OCI-LY7 (cell line): ENCODE measurements around the gene PRRX2. TPM values are rescaled to one million over a fixed set of nuclear protein-coding genes. Genes with fewer than 3 reads are reported as not detected.

Experiments used
- BruUV-seq: library from RNA; stranded (reverse); fragments of 400-500 nt; replicated peaks from 2 replicates; lab custom pipeline; 2021; lab: Mats Ljungman, UMichigan
- CTCF ChIA-PET: fragments of 300-600 bp; sonication (Branson Sonifier 250); formaldehyde crosslinking; loops from one replicate; lab custom pipeline; 2022; ENCODE audit warnings: antibody characterized with exemption; ENCODE audit not compliant: unreplicated experiment; lab: Charles Lee
- POLR2A ChIA-PET: fragments of 300-600 bp; sonication (Branson Sonifier 250); formaldehyde crosslinking; loops from one replicate; lab custom pipeline; 2022; ENCODE audit warnings: antibody characterized with exemption; lab: Charles Lee
- DNase-seq: peaks from one replicate; pipeline ENCODE4 v3.0.0-alpha.2; 2015; ENCODE audit warnings: low spot score
- H2AFZ ChIP-seq: fragments of 200-600 bp; sonication (generic), shearing (Covaris generic); 2 replicates; pipeline ENCODE4 v1.6.1; 2014; ENCODE audit warnings: mild to moderate bottlenecking, antibody characterized with exemption, low read length, moderate library complexity
- H3K27ac ChIP-seq: fragments of 200-600 bp; sonication (generic); 2 replicates; pipeline ENCODE4 v1.5.1; 2014; ENCODE audit warnings: mixed run types, low read depth, mild to moderate bottlenecking, moderate library complexity, low read length, inconsistent platforms; ENCODE audit not compliant: poor library complexity, severe bottlenecking
- H3K36me3 ChIP-seq: fragments of 200-600 bp; sonication (generic); 2 replicates; pipeline ENCODE4 v1.6.1; 2014; ENCODE audit warnings: mild to moderate bottlenecking, antibody characterized with exemption, low read length, moderate library complexity, mixed read lengths; ENCODE audit not compliant: insufficient read depth
- H3K4me1 ChIP-seq: fragments of 200-600 bp; sonication (generic); 2 replicates; pipeline ENCODE4 v1.5.1; 2014; ENCODE audit warnings: mild to moderate bottlenecking, low read length; ENCODE audit not compliant: insufficient read depth, poor library complexity, severe bottlenecking
- H3K4me2 ChIP-seq: fragments of 200-600 bp; sonication (generic); 2 replicates; pipeline ENCODE4 v1.6.1; 2014; ENCODE audit warnings: mild to moderate bottlenecking, low read length
- H3K4me3 ChIP-seq: fragments of 200-600 bp; sonication (generic); 2 replicates; pipeline ENCODE4 v1.5.1; 2014; ENCODE audit warnings: mild to moderate bottlenecking, low read depth, low read length; ENCODE audit not compliant: poor library complexity, severe bottlenecking
- H3K79me2 ChIP-seq: fragments of 200-600 bp; sonication (generic); 2 replicates; pipeline ENCODE4 v1.6.1; 2016; ENCODE audit warnings: low read depth, mild to moderate bottlenecking, low read length, moderate library complexity, mixed read lengths; ENCODE audit not compliant: insufficient read depth
- H3K9me2 ChIP-seq: fragments of 200-600 bp; sonication (generic); 2 replicates; pipeline ENCODE4 v1.6.1; 2016; ENCODE audit warnings: mild to moderate bottlenecking, low read length, mixed read lengths; ENCODE audit not compliant: insufficient read depth
- H3K9me3 ChIP-seq: fragments of 200-600 bp; sonication (generic); 2 replicates; pipeline ENCODE4 v1.6.1; 2014; ENCODE audit warnings: mild to moderate bottlenecking, mixed run types, low read length, mixed read lengths
- H4K20me1 ChIP-seq: fragments of 200-600 bp; sonication (generic); 2 replicates; pipeline ENCODE4 v1.6.1; 2014; ENCODE audit warnings: mild to moderate bottlenecking, antibody characterized with exemption, low read length, moderate library complexity, mixed read lengths; ENCODE audit not compliant: insufficient read depth
- EZH2phosphoT487 ChIP-seq: fragments of 200-600 bp; sonication (generic); IDR thresholded peaks from 2 replicates; pipeline ENCODE4 v1.6.1; 2018; ENCODE audit warnings: low read depth, borderline replicate concordance, mild to moderate bottlenecking, mixed run types, antibody characterized with exemption, low read length, moderate library complexity, mixed read lengths
- intact Hi-C: fragments of 100-400 bp; cut with micrococcal nuclease; formaldehyde crosslinking; loops from one replicate; pipeline ENCODE4 v1.10.0; 2022; ENCODE audit not compliant: unreplicated experiment
- total RNA-seq, 2 experiments: library from RNA; depleted of rRNA in 1 of 2; stranded (reverse); fragments of >200 nt in 1 of 2; shearing (Covaris generic) in 1 of 2; gene quantifications; 2 replicates each; pipeline ENCODE4 v1.2.3, GENCODE V29; 2014 to 2022
- TF ChIP-seq, protein P1 (sequence below): fragments of 200-600 bp; sonication (generic); conservative IDR thresholded peaks from 2 replicates; pipeline ENCODE4 v1.5.1; 2014; ENCODE audit warnings: mild to moderate bottlenecking, antibody characterized with exemption, low read length, moderate library complexity, mixed read lengths

The PRRX2 gene
- total RNA-seq, 2 experiments from 2014 or later = not detected

DNA sequence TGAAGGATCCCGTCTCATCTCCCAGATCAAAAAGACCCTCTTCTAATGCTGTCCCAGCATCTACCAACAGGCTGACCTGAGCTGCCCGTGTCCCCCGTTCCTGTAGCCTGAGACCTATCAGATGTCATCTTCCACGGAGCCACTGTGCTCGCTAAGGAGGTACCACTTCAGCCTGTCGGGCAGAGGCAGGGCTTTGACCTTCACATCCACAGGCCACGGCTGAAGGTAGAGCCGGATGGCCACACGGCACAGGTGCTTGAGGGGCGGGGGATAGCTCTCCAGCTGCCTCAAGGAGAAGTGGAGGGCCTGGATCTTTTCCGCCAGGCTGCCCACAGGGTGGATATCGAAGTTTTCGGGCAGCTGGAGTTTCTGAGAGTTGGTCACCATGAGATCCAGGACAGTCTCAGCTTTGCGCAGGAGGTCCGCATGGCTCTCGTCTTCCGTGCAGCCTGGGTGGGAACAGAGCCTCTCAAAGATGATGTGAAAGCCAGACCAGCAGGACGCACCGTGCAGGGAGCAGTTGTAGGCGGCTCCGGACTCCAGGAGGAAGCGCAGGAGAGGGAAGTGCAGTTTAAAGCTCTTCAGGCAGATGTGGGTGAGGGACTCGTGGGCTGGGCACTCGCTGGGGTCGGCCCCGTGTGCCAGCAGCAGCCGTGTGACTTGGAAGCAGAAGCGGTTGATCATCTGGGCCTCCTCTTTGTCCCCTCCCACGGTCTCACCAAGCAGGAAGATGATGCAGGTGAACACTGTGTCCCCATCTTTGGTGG lies 27.6 kb upstream of the PRRX2 start:
- peaks cover 4% of the 10 kb centered on the region; the same call in 1 of the 2 replicates for H4K20me1 ChIP-seq
- intact Hi-C loops = no loop called here

DNA sequence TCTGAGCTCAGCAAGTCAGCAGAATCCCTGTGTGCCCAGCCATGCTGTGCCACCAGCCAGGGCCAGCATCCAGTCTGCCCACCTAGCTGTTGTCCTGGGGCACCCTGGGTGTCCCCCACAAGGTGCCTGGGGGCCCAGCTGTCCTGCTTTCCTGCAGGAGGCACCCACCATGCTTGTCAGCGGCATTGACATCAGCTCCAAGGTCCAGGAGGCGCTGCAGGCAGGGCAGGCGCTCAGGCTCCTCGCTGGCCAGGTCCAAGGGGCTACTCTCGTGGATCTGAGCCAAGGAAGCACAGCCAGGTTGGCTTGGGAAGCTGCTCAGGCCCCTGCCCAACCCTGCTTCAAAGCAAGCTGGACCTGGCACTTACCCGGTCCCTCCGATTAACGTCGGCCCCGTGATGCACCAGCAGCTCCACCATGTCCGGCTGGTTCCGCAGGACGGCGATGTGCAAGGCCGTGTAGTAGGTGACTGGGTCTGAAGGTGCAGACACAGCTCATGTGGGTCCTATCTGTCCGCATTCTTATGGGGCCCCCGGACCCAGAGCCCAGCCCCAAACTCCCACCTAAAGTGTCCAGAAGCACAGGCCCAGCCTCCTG lies 26.3 kb upstream of the PRRX2 start:
- BruUV-seq = no TSS peak
- intact Hi-C loops = no loop called here
- Histone ChIP-seq H3K79me2 (peaks cover 12% of the 10 kb centered on the region), H3K27ac (no peak overlapping the region), H3K4me1 (peaks cover 11% of the 10 kb centered on the region), H3K4me3 (no peak overlapping the region), H4K20me1 (no peaks in the 10 kb centered on the region; the same call in 1 of the 2 replicates), H3K9me2 (no peaks in the 10 kb centered on the region), H3K4me2 (no peak overlapping the region), H3K9me3 (no peaks in the 10 kb centered on the region), H2AFZ (no peak overlapping the region), H3K36me3 (peaks cover 51% of the 10 kb centered on the region)
- no peak for TF ChIP-seq EZH2phosphoT487
- TF ChIP-seq, protein P1, sequence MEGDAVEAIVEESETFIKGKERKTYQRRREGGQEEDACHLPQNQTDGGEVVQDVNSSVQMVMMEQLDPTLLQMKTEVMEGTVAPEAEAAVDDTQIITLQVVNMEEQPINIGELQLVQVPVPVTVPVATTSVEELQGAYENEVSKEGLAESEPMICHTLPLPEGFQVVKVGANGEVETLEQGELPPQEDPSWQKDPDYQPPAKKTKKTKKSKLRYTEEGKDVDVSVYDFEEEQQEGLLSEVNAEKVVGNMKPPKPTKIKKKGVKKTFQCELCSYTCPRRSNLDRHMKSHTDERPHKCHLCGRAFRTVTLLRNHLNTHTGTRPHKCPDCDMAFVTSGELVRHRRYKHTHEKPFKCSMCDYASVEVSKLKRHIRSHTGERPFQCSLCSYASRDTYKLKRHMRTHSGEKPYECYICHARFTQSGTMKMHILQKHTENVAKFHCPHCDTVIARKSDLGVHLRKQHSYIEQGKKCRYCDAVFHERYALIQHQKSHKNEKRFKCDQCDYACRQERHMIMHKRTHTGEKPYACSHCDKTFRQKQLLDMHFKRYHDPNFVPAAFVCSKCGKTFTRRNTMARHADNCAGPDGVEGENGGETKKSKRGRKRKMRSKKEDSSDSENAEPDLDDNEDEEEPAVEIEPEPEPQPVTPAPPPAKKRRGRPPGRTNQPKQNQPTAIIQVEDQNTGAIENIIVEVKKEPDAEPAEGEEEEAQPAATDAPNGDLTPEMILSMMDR = no peak
- ChIA-PET CTCF (no interaction called here), POLR2A (no interaction called here)
- DNase-seq = no peak

More for the DNA sequence above, 27.6 kb upstream of the PRRX2 start:
- no peak overlapping the region for H3K4me3 ChIP-seq
- TSS peak; percentile 23 for BruUV-seq
- H3K36me3 ChIP-seq = peaks cover 64% of the 10 kb centered on the region
- peaks cover 11% of the 10 kb centered on the region for H3K4me1 ChIP-seq
- no peak overlapping the region for H2AFZ ChIP-seq
- H3K27ac ChIP-seq = no peak overlapping the region
- H3K79me2 ChIP-seq = peaks cover 21% of the 10 kb centered on the region
- H3K9me2 ChIP-seq = no peaks in the 10 kb centered on the region
- ChIA-PET POLR2A (no interaction called here), CTCF (no interaction called here)
- no peak overlapping the region for H3K4me2 ChIP-seq
- TF ChIP-seq, protein P1 = no peak
- no peak for TF ChIP-seq EZH2phosphoT487
- H3K9me3 ChIP-seq = no peaks in the 10 kb centered on the region
- no peak for DNase-seq

DNA sequence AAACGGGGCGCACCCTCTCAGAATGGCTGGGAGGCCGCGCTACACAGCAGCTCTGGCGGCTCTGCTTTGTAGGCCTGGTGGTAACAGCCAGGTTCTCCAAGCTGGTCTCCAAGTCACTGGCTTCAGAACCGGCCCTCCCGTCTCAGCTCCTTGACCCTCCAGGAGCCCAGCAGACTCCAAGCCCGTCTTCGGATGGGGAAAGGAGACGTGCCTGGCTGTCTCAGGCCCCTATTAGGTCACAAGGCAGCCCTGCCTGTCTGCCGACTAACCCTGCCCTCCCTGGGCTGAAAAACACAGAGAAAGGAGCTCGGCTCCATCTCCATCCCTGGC lies 25.7 kb upstream of the PRRX2 start:
- Histone ChIP-seq H3K4me1 (peaks cover 11% of the 10 kb centered on the region), H3K79me2 (peaks cover 12% of the 10 kb centered on the region), H3K9me3 (no peaks in the 10 kb centered on the region), H3K27ac (no peak overlapping the region), H3K36me3 (peaks cover 45% of the 10 kb centered on the region), H3K9me2 (no peaks in the 10 kb centered on the region), H3K4me2 (no peak overlapping the region), H4K20me1 (no peaks in the 10 kb centered on the region; the same call in 1 of the 2 replicates), H3K4me3 (no peak overlapping the region), H2AFZ (no peak overlapping the region)
- CTCF ChIA-PET = no interaction called here
- intact Hi-C loops = loop anchor here (5.0 kb wide), 1 partner anchor 98 kb away; no protein-coding TSS in a partner anchor
- DNase-seq = no peak
- no peak for TF ChIP-seq EZH2phosphoT487
- TF ChIP-seq, protein P1 = no peak
- no TSS peak for BruUV-seq
- POLR2A ChIA-PET = no interaction called here
